ENCODE results near the gene ABCB9. TPM values are rescaled to one million over a fixed set of nuclear protein-coding genes. Genes with fewer than 3 reads are reported as not detected.

The ABCB9 gene
- total and polyA plus RNA-seq, 2 donors (not counting 1 experiment from before 2014, with no cell fraction given) = 2.1 to 3.7 TPM

DNA sequence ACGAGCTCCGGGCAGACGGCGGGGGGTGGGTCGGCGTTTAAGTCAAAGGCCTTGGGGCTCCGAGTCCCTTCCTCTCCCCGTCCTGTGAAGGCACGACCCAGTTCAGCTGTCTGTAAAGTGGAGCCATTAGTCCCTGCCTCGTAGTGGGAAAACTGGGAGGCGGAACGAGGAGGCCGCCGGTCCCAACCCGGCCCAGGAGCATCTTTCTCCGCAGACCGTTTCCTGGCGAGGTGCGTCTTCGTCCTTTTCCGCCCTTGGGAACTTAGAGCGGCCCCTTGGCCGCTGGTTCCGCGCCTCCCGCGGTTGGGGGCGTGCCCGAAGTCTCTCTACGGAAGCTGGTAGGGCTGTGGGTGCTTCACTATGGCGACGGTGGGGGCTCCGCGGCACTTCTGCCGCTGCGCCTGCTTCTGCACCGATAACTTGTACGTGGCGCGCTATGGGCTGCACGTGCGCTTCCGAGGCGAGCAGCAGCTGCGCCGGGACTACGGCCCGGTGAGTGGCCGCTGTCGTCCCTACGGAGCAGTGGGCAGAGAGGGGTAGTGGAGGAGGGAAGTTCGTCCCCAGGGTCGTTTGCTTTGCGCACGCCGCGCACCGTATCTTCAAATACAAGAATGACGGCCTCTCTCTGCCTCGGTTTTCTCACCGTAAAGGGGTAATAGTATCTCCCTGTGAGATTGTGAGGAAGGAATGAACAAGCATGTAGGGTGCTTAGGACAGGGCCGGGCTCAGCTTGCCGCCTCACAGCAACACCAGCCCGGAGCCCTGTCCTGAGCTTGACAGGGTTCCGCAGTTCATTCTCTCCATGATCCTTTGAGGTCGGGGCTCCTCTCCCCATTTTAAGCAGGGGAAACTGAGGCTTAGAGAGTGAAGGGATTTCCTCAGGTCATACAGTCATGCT is 8.9 kb upstream of the ABCB9 start, which contains the start of gene OGFOD2:
OGFOD2 (plus strand) TSS at position 353 of the 898 bp plus-strand sequence; CDS start at position 361, 8 bp downstream.
- peak within 1 kb of the TSS; percentile 91 to 99 for H3K27ac ChIP-seq (ENCODE audit: low read length in 2 of 2)
- H3K27me3 ChIP-seq (replicated peaks in 1 of 4; ENCODE audit: control extremely low read depth in 1 of 4, control insufficient read depth in 3 of 4, insufficient read depth in 4 of 4, low read length in 3 of 4) = no peaks in the 10 kb centered on the region
- H2AFZ ChIP-seq (ENCODE audit: insufficient read depth, low read depth, low read length, poor library complexity, severe bottlenecking) = peak within 1 kb of the TSS; percentile 99
- no peaks in the 10 kb centered on the region for H3K9me3 ChIP-seq (ENCODE audit: control extremely low read depth in 1 of 3, control insufficient read depth in 2 of 3, insufficient read depth in 1 of 3, low read length in 2 of 3)
- ATAC-seq (ENCODE audit: low read depth) (peak; percentile 76), DNase-seq (peak; percentile 95)
- peaks cover 38% of the 10 kb centered on the region for H3K4me1 Mint-ChIP-seq
- TF ChIP-seq, protein P1, sequence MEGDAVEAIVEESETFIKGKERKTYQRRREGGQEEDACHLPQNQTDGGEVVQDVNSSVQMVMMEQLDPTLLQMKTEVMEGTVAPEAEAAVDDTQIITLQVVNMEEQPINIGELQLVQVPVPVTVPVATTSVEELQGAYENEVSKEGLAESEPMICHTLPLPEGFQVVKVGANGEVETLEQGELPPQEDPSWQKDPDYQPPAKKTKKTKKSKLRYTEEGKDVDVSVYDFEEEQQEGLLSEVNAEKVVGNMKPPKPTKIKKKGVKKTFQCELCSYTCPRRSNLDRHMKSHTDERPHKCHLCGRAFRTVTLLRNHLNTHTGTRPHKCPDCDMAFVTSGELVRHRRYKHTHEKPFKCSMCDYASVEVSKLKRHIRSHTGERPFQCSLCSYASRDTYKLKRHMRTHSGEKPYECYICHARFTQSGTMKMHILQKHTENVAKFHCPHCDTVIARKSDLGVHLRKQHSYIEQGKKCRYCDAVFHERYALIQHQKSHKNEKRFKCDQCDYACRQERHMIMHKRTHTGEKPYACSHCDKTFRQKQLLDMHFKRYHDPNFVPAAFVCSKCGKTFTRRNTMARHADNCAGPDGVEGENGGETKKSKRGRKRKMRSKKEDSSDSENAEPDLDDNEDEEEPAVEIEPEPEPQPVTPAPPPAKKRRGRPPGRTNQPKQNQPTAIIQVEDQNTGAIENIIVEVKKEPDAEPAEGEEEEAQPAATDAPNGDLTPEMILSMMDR (IDR thresholded peaks at IDR 0.05) = no peak
- no peak for TF ChIP-seq EZH2 (IDR thresholded peaks at IDR 0.05; ENCODE audit: borderline replicate concordance, insufficient read depth, low read depth, low read length, poor library complexity, severe bottlenecking)
- peaks cover 25% of the 10 kb centered on the region for H4K20me1 ChIP-seq (ENCODE audit: control insufficient read depth, insufficient read depth, low read length, poor library complexity, severe bottlenecking)
- peaks cover 0 to 22% of the 10 kb centered on the region in 2 experiments for H3K36me3 ChIP-seq (replicated peaks in 1 of 2; ENCODE audit: control extremely low read depth in 1 of 2, control insufficient read depth in 1 of 2, extremely low read depth in 1 of 2, insufficient read depth in 2 of 2, low read length in 1 of 2)
- CTCF ChIA-PET = interaction anchor here (0.6 to 3.4 kb wide), 12 partner anchors 9 to 263 kb away, joined by 3 to 24 read pairs (median 3); partner anchors contain the start of gene ABCB9
- intact Hi-C loops (cut with micrococcal nuclease) = loop anchor here (1.0 to 2.0 kb wide), 6 partner anchors 9 to 475 kb away; partner anchors contain the start of genes ABCB9, PITPNM2 and ZCCHC8
- H3K4me3 ChIP-seq (ENCODE audit: control extremely low read depth in 1 of 5, extremely low read depth in 1 of 5, insufficient read depth in 1 of 5, low read depth in 2 of 5, low read length in 4 of 5) = peak within 1 kb of the TSS; percentile 76 to 97 (median 90)
- POLR2A ChIA-PET = interaction anchor here (0.5 to 2.7 kb wide), 6 partner anchors 9 to 1758 kb away, joined by 3 to 14 read pairs (median 6); partner anchors contain the start of genes ABCB9, MPHOSPH9 and MTRFR
- no peaks in the 10 kb centered on the region for H3K27me3 Mint-ChIP-seq
- peak within 1 kb of the TSS; percentile 99 for H3K9ac ChIP-seq (ENCODE audit: low read length)
- H3K4me3 Mint-ChIP-seq = peak within 1 kb of the TSS; percentile 100
- H3K27ac Mint-ChIP-seq = peak within 1 kb of the TSS; percentile 98
- peak within 1 kb of the TSS; percentile 93 for H3K4me2 ChIP-seq (replicated peaks; ENCODE audit: low read depth, low read length, poor library complexity, severe bottlenecking)
- 0% methylated on average over 62 of the region's 66 CpGs for WGBS (ENCODE audit: insufficient coverage)
- no peaks in the 10 kb centered on the region for H3K9me3 Mint-ChIP-seq (ENCODE audit: insufficient read depth)
- peaks cover 49% of the 10 kb centered on the region for H3K79me2 ChIP-seq (ENCODE audit: control insufficient read depth, insufficient read depth, low read length)
- peaks cover 24 to 43% of the 10 kb centered on the region in 2 donors for H3K4me1 ChIP-seq (ENCODE audit: control insufficient read depth in 2 of 2, insufficient read depth in 2 of 2, low read length in 2 of 2)

Measured in B cell (primary cell).